Liver (tissue), 9 donors: ENCODE results near the gene AGBL4. TPM values are rescaled to one million over a fixed set of nuclear protein-coding genes. Genes with fewer than 3 reads are reported as not detected.

ENCODE experiments used
- DNase-seq: peaks from one replicate; pipeline ENCODE4 v3.0.0-alpha.2; 2017; ENCODE audit warnings: low spot score
- H3K27ac ChIP-seq, 2 donors: one replicate each; pipeline ENCODE4 v1.7.0; 2013; ENCODE audit warnings: inconsistent platforms in 2 of 2, low read length in 2 of 2, control low read depth in 1 of 2, low read depth in 1 of 2, mild to moderate bottlenecking in 1 of 2
- H3K27me3 ChIP-seq, 4 donors: one replicate each; pipeline versions ENCODE4 v1.6.1 to v1.7.0; 2013; ENCODE audit warnings: low read length in 3 of 4, inconsistent platforms in 1 of 4, mild to moderate bottlenecking in 1 of 4, moderate library complexity in 1 of 4; ENCODE audit not compliant: control insufficient read depth in 4 of 4, insufficient read depth in 4 of 4
- H3K36me3 ChIP-seq, 4 donors: one replicate each; pipeline versions ENCODE4 v1.6.1 to v1.7.0; 2013; ENCODE audit warnings: low read length in 3 of 4, mild to moderate bottlenecking in 3 of 4, low read depth in 1 of 4, moderate library complexity in 1 of 4; ENCODE audit not compliant: control insufficient read depth in 4 of 4, insufficient read depth in 3 of 4
- H3K4me1 ChIP-seq, 4 donors: one replicate each; pipeline versions ENCODE4 v1.6.1 to v1.7.0; 2013; ENCODE audit warnings: low read length in 3 of 4, mild to moderate bottlenecking in 3 of 4, moderate library complexity in 1 of 4; ENCODE audit not compliant: control insufficient read depth in 4 of 4, insufficient read depth in 4 of 4
- H3K4me3 ChIP-seq, 3 donors: one replicate each; pipeline versions ENCODE4 v1.6.1 to v1.7.0; 2013; ENCODE audit warnings: low read length in 3 of 3, control low read depth in 1 of 3, low read depth in 1 of 3, mild to moderate bottlenecking in 1 of 3
- H3K9ac ChIP-seq, 2 donors: one replicate each; pipeline ENCODE4 v1.7.0; 2013; ENCODE audit warnings: low read length in 2 of 2, mild to moderate bottlenecking in 2 of 2, moderate library complexity in 2 of 2, control low read depth in 1 of 2, low read depth in 1 of 2
- H3K9me3 ChIP-seq, 4 donors: one replicate each; pipeline versions ENCODE4 v1.6.1 to v1.7.0; 2013; ENCODE audit warnings: low read length in 3 of 4; ENCODE audit not compliant: control insufficient read depth in 4 of 4
- ATF3 ChIP-seq: IDR thresholded peaks from 2 replicates; pipeline ENCODE4 v1.6.1; 2016; ENCODE audit warnings: antibody characterized with exemption
- CTCF ChIP-seq: fragments of 150-350 bp; IDR thresholded peaks from 2 replicates; pipeline ENCODE4 v1.5.1; 2017; ENCODE audit warnings: improper control_type of control experiment, low read depth, low read length; ENCODE audit not compliant: missing input control
- EGR1 ChIP-seq, 2 donors: IDR thresholded peaks; 2 replicates each; pipeline ENCODE4 v1.6.1; 2016 to 2018; ENCODE audit warnings: antibody characterized with exemption in 2 of 2, low read depth in 2 of 2
- FOXA1 ChIP-seq: IDR thresholded peaks from 2 replicates; pipeline ENCODE4 v1.6.1; 2016; ENCODE audit warnings: antibody characterized with exemption
- FOXA2 ChIP-seq: IDR thresholded peaks from 2 replicates; pipeline ENCODE4 v1.6.1; 2016; ENCODE audit warnings: antibody characterized with exemption
- GABPA ChIP-seq, 2 donors: IDR thresholded peaks in 1 of 2; conservative IDR thresholded peaks in 1 of 2; 2 replicates each; pipeline ENCODE4 v1.6.1; 2016; ENCODE audit warnings: antibody characterized with exemption in 2 of 2, mild to moderate bottlenecking in 1 of 2, moderate library complexity in 1 of 2
- HNF4A ChIP-seq, 2 donors: conservative IDR thresholded peaks; 2 replicates each; pipeline ENCODE4 v1.6.1; 2016; ENCODE audit warnings: antibody characterized with exemption in 2 of 2, mild to moderate bottlenecking in 2 of 2
- HNF4G ChIP-seq: IDR thresholded peaks from 2 replicates; pipeline ENCODE4 v1.6.1; 2016; ENCODE audit warnings: antibody characterized with exemption
- JUND ChIP-seq, 2 donors: IDR thresholded peaks; 2 replicates each; pipeline ENCODE4 v1.6.1; 2016; ENCODE audit warnings: antibody characterized with exemption in 2 of 2
- MAX ChIP-seq: IDR thresholded peaks from 2 replicates; pipeline ENCODE4 v1.6.1; 2016; ENCODE audit warnings: antibody characterized with exemption
- NR2F2 ChIP-seq: IDR thresholded peaks from 2 replicates; pipeline ENCODE4 v1.6.1; 2016; ENCODE audit warnings: antibody characterized with exemption
- RAD21 ChIP-seq, 2 donors: IDR thresholded peaks; 2 replicates each; pipeline ENCODE4 v1.6.1; 2016; ENCODE audit warnings: antibody characterized with exemption in 2 of 2, mild to moderate bottlenecking in 2 of 2
- REST ChIP-seq: IDR thresholded peaks from 2 replicates; pipeline ENCODE4 v1.6.1; 2016; ENCODE audit warnings: antibody characterized with exemption, mild to moderate bottlenecking
- RXRA ChIP-seq, 2 donors: IDR thresholded peaks; 2 replicates each; pipeline ENCODE4 v1.6.1; 2017 to 2018; ENCODE audit warnings: antibody characterized with exemption in 2 of 2, mild to moderate bottlenecking in 1 of 2
- SP1 ChIP-seq: IDR thresholded peaks from 2 replicates; pipeline ENCODE4 v1.6.1; 2018; ENCODE audit warnings: antibody characterized with exemption, mild to moderate bottlenecking
- TAF1 ChIP-seq: conservative IDR thresholded peaks from 2 replicates; pipeline ENCODE4 v1.6.1; 2016; ENCODE audit warnings: antibody characterized with exemption, mild to moderate bottlenecking
- YY1 ChIP-seq: IDR thresholded peaks from 2 replicates; pipeline ENCODE4 v1.6.1; 2016; ENCODE audit warnings: antibody characterized with exemption, mild to moderate bottlenecking
- ZBTB33 ChIP-seq: IDR thresholded peaks from 2 replicates; pipeline ENCODE4 v1.6.1; 2016; ENCODE audit warnings: antibody characterized with exemption
- WGBS: extraction: QIAGEN DNeasy Blood & Tissue Kit; methylation state at CpG from one replicate; pipeline ENCODE4 v1.1.7; 2013; 5-methylcytosine and 5-hydroxymethylcytosine counted together
- polyA plus RNA-seq, 2 donors: library from polyadenylated mRNA; stranded (reverse) in 1 of 2; unstranded in 1 of 2; fragments of 200-250 nt in 1 of 2; fragments of >200 nt in 1 of 2; fragmentation: Nextera tagmentation in 1 of 2; extraction: Ambion mirVana in 1 of 2; gene quantifications; one replicate each; pipeline versions ENCODE4 v1.2.1 to v1.2.3, GENCODE V29; 2013 to 2015
- total RNA-seq, 2 donors: library from RNA; depleted of rRNA; stranded (reverse); fragments of >200 nt; gene quantifications; one replicate each; pipeline ENCODE4 v1.2.3, GENCODE V29; 2014
- donor health status: healthy.
- donor health status: healthy.
- donor health status: healthy.
- donor health status: healthy.
- donor health status: healthy.

The AGBL4 gene
- total and polyA plus RNA-seq, 4 donors: 0.75 to 0.76 TPM; not detected in 2

- 0% methylated on average over 1 of the region's 1 CpG for WGBS
- Histone ChIP-seq H3K27me3 (no peaks in the 10 kb centered on the region), H3K27ac (no peak overlapping the region), H3K4me1 (no peaks in the 10 kb centered on the region), H3K4me3 (no peak overlapping the region), H3K36me3 (no peaks in the 10 kb centered on the region), H3K9ac (no peak overlapping the region), H3K9me3 (no peaks in the 10 kb centered on the region)
- TF ChIP-seq RXRA (IDR thresholded peaks at IDR 0.05): no peak
- no peak for TF ChIP-seq HNF4A (conservative IDR thresholded peaks at IDR 0.05)
- no peak for TF ChIP-seq RAD21 (IDR thresholded peaks at IDR 0.05)
- TF ChIP-seq TAF1: no peak
- no peak for TF ChIP-seq YY1
- TF ChIP-seq FOXA1: no peak
- no peak for TF ChIP-seq CTCF
- no peak for TF ChIP-seq MAX
- no peak for TF ChIP-seq FOXA2
- TF ChIP-seq SP1: no peak
- TF ChIP-seq NR2F2: no peak
- no peak for TF ChIP-seq JUND (IDR thresholded peaks at IDR 0.05)
- TF ChIP-seq ATF3: no peak
- TF ChIP-seq EGR1 (IDR thresholded peaks at IDR 0.05; ENCODE audit: low read depth in 2 of 2): no peak
- TF ChIP-seq HNF4G: no peak
- TF ChIP-seq REST: no peak
- no peak for TF ChIP-seq ZBTB33
- TF ChIP-seq GABPA (IDR thresholded peaks at IDR 0.05 in 1 of 2, conservative IDR thresholded peaks at IDR 0.05 in 1 of 2): no peak
- no peak for DNase-seq
Measured at GRCh38 chr1:48506870-48507269, 1516.9 kb downstream of the AGBL4 start.
